GM12892 (cell line): ENCODE data around the gene RPEL1.
"Not testable (repeated sequence)": the region's sequence is repeated elsewhere in the genome, so short reads cannot be mapped to it uniquely, and the experiment has no call there.

ENCODE experiments used
- DNase-seq: peaks from one replicate; pipeline ENCODE4 v3.0.0; 2011; ENCODE audit not compliant: insufficient read length
- FAIRE-seq: peaks from 2 replicates; lab custom pipeline; 2011; peaks lifted over from hg19 to GRCh38; lab: Jason Lieb, UNC
- POLR2A ChIP-seq: IDR thresholded peaks from 2 replicates; pipeline ENCODE4 v1.6.1; 2011; ENCODE audit warnings: low read depth, low read length, control low read depth
- POLR2AphosphoS5 ChIP-seq: IDR thresholded peaks from 2 replicates; pipeline ENCODE4 v1.6.1; 2011; ENCODE audit warnings: low read depth, low read length, control low read depth
- TAF1 ChIP-seq: IDR thresholded peaks from 2 replicates; pipeline ENCODE4 v1.6.1; 2011; ENCODE audit warnings: low read depth, mild to moderate bottlenecking, control low read depth, low read length, borderline replicate concordance

The RPEL1 gene

GRCh38 chr10:103215601-103216000 is 30.1 kb upstream of the RPEL1 start:
- no peak for TF ChIP-seq TAF1
- TF ChIP-seq POLR2AphosphoS5, result no peak
- no peak for TF ChIP-seq POLR2A
- DNase-seq (no peak), FAIRE-seq (no peak)

- not testable (repeated sequence) for FAIRE-seq
These were observed 29.3 kb upstream of the RPEL1 start for GRCh38 chr10:103216362-103216761.

DNA sequence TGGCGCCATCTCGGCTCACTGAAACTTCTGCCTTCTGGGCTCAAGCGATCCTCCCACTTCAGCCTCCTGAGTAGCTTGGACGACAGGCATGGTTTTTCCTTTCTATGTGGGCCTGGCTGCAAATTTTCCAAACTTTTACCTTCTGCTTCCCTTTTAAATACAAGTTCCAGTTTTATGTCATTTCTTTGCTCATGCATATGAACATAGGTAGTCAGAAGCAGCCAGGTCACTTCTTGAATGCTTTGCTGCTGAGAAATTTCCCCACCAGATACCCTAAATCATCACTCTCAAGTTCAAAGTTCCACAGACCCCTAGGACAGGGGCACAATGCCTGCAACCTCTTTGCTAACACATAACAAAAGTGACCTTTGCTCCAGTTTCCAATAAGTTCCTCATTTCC is 21.6 kb upstream of the RPEL1 start:
- no peak for FAIRE-seq
- DNase-seq, result no peak
- no peak for TF ChIP-seq POLR2A
- no peak for TF ChIP-seq TAF1
- no peak for TF ChIP-seq POLR2AphosphoS5

More at GRCh38 chr10:103216362-103216761, 29.3 kb upstream of the RPEL1 start:
- DNase-seq, result not testable (repeated sequence)

DNA sequence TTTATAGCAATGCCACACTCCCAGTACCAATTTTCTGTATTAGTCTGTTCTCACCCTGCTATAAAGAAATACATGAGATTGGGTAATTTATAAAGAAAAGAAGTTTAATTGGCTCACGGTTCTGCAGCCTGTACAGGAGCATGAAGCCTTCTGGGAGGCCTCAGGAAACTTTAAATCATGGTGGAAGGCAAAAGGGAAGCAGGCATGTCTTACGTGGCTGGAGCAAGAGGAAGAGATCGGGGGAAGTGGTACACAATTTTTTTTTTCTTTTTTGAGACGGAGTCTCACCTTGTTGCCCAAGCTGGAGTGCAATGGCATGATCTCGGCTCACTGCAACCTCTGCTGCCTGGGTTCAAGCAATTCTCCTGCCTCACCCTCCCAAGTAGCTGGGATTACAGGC is 21.0 kb upstream of the RPEL1 start:
- not testable (repeated sequence) for FAIRE-seq, DNase-seq

DNA sequence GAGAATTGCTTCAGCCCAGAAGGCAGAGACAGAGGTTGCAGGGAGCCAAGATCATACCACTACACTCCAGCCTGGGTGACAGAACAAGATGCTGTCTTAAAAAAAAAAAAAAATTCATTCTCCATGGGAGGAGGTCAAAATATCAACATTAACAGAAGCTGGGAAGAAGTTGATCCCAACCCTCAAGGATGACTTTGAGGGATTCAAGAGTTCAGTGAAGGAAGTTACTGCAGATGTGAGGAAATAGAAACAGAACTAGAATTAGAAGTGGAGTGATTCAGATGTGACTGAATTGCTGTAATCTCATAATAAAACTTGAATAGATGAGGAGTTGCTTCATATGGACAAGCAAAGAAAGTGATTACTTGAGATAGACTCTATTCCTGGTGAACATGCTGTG is 19.7 kb upstream of the RPEL1 start:
- DNase-seq (no peak), FAIRE-seq (no peak)
- TF ChIP-seq POLR2A, result no peak
- no peak for TF ChIP-seq POLR2AphosphoS5
- no peak for TF ChIP-seq TAF1

- DNase-seq, result no peak
- no peak for TF ChIP-seq POLR2AphosphoS5
- TF ChIP-seq POLR2A, result no peak
- no peak for TF ChIP-seq TAF1
- no peak for FAIRE-seq
These were observed 18.3 kb upstream of the RPEL1 start for GRCh38 chr10:103227416-103227815.

- DNase-seq (no peak), FAIRE-seq (no peak)
- TF ChIP-seq TAF1 (no peak), POLR2AphosphoS5 (no peak), POLR2A (no peak)
These were observed 14.6 kb upstream of the RPEL1 start for GRCh38 chr10:103231047-103231551.

DNA sequence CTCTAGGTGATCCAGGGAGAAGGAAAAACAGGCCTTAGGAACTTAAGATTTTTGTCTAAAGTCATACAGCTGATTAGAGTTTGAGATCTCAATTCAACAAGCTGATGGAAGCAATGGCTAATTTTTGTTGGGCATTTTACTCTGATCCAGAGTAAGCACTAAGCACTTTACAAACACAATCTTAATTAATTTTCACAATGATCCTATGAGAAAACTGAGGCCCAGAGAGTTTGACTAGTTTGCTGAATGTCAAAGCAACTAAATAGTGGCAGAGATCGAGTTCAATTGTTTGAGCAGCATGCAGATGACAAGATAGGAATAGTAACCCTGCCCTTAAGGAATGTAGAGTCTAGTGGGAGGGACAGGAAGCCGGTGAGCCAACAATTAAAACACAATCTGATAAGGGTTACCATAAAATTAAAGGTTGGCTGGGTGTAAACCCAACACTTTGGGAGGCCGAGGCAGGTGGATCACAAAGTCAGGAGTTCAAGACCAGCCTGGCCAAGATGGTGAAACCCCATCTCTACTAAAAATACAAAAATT is 13.5 kb upstream of the RPEL1 start:
- DNase-seq (no peak), FAIRE-seq (no peak)
- TF ChIP-seq POLR2AphosphoS5, result no peak
- no peak for TF ChIP-seq POLR2A

DNA sequence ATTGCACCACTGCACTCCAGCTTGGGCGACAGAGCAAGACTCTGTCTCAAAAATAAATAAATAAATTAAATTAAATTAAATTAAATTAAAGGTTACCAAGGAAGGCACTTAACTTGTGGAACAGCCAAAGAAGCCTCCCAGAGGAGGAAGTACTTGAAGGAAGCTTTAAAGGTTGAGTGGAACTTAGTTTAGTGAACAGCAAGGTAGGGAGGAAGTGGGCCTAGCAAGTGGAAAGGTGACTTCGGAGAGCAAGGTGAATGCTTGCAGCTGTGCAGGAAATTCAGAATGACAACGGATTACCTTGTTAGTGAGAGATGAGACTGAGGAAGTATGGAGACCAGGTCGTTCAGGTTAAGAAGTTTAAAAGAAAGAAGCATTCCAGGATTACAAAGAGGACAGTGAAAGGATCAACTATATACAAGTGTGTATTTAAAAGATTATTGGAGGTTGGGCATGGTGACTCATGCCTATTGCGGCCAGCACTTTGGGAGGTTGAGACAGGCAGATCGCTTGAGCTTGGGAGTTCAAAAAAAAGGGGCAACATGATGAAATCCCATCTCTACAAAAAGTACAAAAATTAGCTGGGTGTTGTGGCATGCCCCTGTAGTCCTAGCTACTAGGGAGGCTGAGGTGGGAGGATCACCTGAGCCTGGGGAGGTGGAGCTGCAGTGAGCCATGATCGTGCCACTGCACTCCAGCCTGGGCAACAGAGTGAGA is 12.8 kb upstream of the RPEL1 start:
- FAIRE-seq (no peak), DNase-seq (no peak)
- TF ChIP-seq POLR2AphosphoS5 (no peak), TAF1 (no peak), POLR2A (no peak)

DNA sequence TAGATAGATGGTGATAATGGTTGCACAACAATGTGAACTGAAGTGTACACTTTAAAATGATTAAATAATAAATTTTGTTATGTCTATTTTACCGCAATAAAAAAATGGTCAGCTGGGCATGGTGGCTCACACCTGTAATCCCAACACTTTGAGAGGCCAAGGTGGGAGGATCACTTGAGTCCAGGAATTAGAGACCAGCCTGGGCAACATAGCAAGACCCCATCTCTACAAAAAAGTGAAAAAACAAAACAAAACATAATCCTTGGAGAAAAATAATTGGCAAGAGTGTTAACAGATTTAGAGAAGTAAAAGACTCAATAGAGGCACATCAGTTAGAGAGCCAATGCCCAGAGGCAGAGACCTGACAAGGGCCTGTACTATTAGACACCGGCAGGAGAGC is 9.9 kb upstream of the RPEL1 start:
- no peak for DNase-seq
- TF ChIP-seq POLR2A (no peak), POLR2AphosphoS5 (no peak), TAF1 (no peak)
- FAIRE-seq, result no peak

- DNase-seq (no peak), FAIRE-seq (no peak)
- TF ChIP-seq POLR2AphosphoS5 (no peak), TAF1 (no peak), POLR2A (no peak)
These were observed 7.0 kb upstream of the RPEL1 start for GRCh38 chr10:103238506-103239252.

DNA sequence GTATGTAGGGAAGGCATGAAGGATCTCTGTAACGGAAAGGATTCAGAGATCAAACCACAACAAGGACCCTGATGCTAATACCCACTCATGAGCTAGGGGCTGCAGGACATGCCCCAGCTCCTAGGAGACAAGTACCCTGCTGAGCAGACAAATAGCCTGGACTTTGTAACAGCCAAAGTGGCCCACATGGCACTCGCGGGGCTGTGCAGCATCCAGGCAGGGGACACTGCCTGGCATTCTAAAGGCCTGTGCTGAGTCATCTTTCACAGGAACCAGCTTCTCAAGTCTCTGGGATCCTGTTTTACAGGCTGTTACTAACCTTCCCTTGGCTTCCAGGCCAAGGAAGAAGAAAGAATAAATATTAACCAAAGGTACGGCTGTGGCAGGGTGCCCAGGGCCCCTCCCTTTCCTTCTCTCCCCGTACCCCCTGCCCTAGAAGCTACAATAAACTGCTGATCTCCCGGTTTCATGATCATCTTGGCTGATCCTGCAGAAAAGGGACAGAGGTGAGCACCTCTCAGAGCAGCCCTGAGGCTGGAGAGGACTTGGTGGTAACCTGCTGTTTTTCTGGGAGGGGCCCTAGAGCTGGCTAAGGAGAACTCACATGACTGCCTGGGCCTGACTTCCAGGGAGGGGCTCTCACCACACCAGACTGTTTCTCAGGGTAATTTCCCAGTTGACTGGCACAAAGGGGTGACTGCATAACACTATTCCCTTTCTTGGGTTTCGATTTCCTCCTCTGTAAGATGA is 4.2 kb upstream of the RPEL1 start:
- no peak for DNase-seq
- FAIRE-seq, result no peak
- no peak for TF ChIP-seq POLR2AphosphoS5
- TF ChIP-seq POLR2A, result no peak
- TF ChIP-seq TAF1, result no peak
